GM21423 (cell line): ENCODE data around the gene HIGD1A.
"Not testable (repeated sequence)": the region's sequence is repeated elsewhere in the genome, so short reads cannot be mapped to it uniquely, and the experiment has no call there.

Source experiments
- ATAC-seq: cut with Tn5 transposase; IDR thresholded peaks from one replicate; pipeline ENCODE4 v1.9.1; 2021; ENCODE audit warnings: mild to moderate bottlenecking, moderate library complexity; ENCODE audit not compliant: unreplicated experiment

HIGD1A gene

DNA sequence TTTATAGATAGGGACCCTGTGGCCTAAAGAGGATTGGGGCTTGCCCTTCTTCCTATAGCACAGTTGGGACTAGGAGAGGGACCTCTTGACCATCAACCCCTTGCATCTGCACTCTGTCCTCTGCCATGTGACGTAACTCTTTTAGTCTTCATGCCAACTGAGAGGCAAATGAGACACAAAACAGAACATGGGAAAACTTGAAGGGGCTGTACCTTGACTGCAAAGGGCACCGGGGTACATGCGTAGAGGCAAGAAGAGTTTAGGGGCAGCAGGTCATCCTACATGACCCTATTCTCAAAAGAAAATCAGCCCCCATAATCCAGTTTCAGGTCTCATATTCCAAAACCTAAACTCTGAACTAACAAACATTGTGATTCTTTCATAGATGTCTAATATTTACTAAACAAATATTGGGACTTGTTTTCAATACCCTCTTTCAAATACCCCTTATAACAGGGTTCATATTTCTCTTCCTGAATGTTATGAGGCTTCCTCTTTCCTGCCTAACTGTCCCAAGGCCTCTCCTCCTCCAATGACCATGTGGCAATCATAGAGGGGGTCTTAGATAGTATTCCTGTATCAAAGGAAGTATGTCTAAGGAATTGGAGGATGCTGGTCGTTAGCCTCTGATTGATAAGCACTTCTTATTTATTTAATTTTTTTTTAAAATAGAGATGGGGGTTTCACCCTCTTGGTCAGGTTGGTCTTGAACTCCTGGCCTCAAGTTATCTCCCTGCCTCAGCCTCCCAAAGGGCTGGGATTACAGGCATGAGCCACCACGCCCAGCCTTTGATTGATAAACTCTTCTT, 25.5 kb upstream of the HIGD1A start:
- no peak for ATAC-seq

DNA sequence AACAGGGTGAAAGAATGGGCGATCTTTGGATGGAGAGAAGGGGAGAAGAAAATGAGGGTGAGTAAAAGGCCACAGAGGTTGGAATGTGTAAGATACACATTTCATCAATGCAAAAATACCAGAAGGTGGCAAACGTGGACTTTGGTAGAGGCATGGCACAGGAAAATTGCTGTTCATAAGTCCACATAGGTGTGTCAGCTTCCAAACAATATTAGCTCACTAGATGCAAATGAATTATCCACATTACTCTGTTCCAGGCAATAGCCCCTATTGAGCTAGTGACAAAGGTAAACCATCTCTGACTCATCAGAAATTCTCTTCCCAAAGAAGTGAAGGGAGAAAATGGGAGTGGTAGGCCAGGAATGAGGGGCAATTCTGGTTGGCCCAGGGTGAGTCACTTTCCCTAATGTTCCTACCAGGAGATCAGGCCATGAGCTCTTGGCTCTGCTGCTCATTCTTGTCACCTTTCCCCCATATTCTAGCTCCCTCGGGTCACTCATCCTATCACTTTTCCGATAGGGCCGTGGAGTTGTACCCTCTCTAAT, 24.9 kb upstream of the HIGD1A start:
- ATAC-seq, result no peak

DNA sequence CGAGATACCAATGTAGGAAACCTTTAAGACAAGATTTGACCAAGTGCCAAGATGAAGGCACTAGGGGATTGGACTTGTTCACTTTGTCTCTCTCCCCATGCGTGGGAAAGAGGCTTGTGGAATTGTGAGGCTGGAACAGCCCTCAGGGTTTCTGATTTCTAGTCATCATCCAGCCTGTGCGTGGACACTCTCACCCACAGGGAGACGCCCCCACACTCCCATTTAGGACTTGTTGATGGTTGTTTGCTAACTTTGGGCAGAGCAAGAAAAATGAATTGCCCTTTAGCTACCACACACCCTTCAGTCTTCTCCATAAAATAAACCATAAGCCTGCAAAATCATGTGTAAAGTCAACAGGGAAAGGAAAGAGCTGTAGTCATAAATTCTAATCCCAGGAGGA, 23.4 kb upstream of the HIGD1A start:
- ATAC-seq, result no peak

GRCh38 chr3:42827023-42827422, 22.7 kb upstream of the HIGD1A start:
- no peak for ATAC-seq

DNA sequence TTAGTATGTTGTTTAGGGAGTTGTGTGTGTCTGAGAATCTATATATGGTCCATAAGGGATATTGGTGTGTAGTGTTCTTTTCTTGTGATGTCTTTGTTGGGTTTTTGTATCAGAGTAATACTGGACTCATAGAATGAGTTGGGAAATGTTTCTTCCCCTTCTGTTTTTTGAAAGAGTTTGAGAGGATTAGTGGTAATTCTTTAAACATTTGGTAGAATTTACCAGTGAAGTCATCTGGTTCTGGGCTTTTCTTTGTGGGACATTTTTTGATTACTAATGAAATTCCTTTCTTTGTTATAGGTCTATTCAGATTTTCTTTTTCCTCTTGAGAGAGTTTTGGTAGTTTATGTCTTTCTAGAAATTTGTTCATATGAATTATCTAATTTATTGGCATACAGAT, 21.9 kb upstream of the HIGD1A start:
- no peak for ATAC-seq

DNA sequence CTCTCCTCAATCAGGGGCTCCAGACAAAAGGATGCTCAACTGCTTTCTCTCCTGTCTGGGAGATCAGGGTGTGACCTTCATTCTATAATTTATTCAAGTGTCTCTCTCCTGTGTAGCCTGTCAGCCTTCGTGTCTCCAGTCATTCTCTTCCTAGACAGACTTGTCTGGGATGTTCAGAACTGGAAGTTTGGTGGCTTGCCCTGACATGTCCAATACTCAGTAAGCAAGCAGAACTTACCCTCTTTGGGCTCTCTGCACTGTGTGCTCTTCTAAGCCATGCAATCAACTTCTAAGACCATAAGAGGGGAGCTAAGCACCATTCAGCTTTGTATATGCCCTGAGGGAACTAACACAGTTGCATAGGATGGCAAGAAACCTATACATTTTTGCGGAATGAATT, 19.1 kb upstream of the HIGD1A start:
- no peak for ATAC-seq

- ATAC-seq, result no peak
Measured at GRCh38 chr3:42822828-42823227, 18.5 kb upstream of the HIGD1A start.

DNA sequence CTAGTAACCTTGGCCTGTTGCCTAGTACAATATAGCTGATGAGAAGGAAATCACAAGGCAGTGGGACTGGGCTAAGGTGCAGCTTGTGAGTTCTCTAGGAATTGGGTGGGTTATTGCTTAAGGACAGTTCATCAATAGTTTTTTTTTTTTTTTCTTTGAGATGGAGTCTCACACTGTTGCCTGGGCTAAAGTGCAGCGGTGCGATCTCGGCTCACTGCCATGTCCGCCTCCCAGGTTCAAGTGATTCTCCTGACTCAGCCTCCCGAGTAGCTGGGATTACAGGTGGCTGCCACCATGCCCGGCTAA, 16.4 kb upstream of the HIGD1A start:
- no peak for ATAC-seq

DNA sequence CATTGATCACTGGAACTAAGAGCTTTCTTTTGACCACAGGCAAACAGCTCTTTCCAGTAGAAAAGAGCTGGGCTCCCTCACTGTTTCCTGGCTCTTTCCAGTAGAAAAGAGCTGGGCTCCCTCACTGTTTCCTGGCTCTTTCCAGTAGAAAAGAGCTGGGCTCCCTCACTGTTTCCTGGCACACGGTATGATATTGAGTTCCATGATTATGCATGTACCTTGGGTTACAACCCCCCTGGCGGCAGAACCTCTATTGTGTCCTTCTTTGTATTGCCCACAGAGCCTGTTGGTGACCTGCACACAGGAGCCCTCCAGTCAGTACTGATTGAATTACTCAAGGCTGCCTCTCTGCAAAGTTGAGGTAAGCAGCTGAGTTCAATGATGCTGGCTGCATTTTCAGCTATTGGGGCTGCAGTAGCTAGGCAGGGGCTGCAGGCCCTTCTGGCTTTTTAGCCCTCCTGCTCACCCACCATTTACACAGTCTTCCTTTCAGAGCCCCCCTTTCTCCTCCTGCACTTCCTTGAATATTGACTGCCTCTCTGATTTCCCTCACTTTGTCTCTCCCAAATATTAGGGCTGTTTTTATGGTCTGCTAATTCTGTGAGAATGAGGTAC, 15.2 kb upstream of the HIGD1A start:
- no peak for ATAC-seq

GRCh38 chr3:42815826-42816225, 11.5 kb upstream of the HIGD1A start:
- ATAC-seq, result no peak

DNA sequence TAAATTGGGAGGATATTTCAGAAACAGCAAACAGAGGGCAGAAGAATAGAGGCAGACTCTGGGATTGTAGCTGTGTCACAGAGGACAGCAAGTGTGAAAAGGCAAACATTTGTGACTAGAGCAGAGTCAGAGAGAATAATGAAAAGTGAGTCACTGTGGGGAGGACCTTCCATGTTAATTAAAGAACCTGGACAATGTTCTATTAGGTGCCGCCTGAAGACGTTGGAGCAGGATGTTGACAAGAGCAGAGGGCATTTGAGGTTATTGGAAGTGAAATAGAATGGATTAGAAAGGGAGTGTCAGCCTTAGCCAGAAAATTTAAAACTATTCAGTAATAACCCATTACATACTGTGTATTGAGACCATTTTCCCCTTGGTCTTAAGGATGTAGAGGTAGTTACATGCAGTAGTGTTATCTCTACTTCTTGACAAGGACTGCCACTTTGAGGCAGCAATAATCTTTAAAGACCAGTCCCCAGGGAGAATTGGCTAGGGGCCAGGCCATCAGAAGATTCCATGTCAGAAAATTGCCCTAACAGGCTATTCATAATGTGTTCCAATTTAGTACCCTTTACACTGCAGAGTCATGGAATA, 10.7 kb upstream of the HIGD1A start:
- ATAC-seq, result no peak

- ATAC-seq, result no peak
Measured at GRCh38 chr3:42814246-42814645, 10.0 kb upstream of the HIGD1A start.

DNA sequence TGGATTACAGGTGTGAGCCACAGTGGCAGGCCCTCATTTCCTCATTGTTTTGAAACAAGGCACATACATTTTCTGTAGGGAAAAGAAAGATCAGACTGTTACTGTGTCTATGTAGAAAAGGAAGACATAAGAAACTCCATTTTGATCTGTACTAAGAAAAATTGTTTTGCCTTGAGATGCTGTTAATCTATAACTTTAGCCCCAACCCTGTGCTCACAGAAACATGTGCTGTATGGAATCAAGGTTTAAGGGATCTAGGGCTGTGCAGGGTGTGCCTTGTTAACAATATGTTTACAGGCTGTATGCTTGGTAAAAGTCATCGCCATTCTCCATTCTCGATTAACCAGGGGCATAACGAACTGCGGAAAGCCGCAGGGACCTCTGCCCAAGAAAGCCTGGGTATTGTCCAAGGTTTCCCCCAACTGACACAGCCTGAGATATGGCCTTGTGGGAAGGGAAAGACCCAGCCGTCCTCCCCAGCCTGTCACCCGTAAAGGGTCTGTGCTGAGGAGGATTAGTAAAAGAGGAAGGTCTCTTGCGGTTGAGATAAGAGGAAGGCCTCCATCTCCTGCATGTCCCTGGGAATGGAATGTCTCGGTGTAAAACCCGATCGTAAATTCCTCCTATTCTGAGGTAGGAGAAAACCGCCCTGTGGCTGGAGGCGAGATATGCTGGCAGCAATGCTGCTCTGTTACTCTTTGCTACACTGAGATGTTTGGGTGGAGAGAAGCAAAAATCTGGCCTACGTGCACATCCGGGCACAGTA, 7.0 kb upstream of the HIGD1A start:
- not testable (repeated sequence) for ATAC-seq

- not testable (repeated sequence) for ATAC-seq
Measured at GRCh38 chr3:42810706-42811105, 6.4 kb upstream of the HIGD1A start.

DNA sequence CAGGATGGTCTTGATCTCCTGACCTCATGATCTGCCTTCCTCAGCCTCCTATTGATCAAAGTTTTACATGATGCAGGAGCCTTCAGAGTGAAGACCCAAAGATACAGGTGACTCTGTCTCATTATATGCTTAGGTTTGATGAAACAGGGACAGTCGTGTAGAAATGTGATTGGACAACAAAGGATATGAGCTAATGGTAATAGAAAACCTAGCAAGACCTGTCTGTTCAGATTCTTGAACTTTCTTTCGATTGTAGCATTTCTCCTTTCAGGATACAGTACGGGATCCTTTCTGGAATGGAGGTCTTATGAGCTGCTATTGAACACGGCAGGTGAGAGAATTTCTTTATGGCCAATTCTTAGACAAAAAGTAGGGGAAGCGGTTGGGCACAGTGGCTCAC, 4.9 kb upstream of the HIGD1A start, which contains the start of gene ACKR2:
ACKR2 (plus strand) TSS at position 244 of the 400 bp plus-strand sequence. CDS start 55,058 bp downstream, outside the sequence.
- ATAC-seq, result no peak

- no peak for ATAC-seq
Measured at GRCh38 chr3:42807929-42808328, 3.6 kb upstream of the HIGD1A start.

DNA sequence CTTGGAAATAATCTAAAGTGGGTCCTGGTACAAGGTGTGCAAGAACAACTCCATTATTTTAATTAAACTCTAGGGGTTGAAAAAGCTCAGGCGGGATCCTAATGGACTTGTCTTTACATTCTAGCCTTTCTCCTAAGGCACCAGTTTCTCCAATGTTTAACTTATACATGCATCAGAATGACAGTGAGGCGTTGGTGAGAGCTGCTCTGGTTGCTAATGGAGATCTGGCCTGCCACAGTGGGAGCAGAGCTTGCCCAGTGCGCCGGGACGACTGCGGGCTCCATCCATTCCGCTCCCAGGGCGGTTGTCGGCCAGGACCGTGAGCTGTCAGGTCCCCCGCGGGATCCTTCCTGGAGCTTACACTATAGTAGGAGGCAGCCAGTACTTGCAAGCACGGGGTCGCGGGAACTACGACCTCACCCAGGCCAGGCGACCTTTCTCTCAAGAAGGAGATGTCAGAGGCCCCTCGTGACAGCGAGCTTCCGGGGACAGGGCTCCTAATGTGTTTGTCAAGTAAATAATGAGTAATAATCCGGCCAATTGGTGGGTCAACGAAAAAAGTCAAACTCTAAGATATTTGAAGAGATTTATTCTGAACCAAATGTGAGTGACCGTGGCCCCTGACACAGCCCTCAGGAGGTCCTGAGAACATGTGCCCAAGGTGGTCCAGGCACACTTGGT, 991 bp upstream of the HIGD1A start:
- no peak for ATAC-seq

DNA sequence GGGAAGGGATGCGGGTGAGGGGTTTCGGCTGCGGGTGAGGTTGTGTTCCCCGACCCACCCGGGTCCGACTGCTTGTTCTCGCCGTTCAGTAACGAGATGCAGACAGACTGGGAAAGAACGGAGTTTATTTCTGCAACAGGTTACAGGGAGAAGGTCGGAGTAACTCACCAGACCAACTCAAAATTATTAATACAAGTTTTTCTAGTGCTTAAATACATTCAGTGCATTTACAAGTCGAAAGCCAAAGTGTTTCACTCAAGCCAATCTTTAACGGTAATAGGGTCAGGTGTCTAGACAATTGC, 492 bp upstream of the HIGD1A start:
- peak; percentile 19 for ATAC-seq

- peak; percentile 22 for ATAC-seq
Measured at GRCh38 chr3:42803414-42804105, 730 bp downstream of the HIGD1A start.

DNA sequence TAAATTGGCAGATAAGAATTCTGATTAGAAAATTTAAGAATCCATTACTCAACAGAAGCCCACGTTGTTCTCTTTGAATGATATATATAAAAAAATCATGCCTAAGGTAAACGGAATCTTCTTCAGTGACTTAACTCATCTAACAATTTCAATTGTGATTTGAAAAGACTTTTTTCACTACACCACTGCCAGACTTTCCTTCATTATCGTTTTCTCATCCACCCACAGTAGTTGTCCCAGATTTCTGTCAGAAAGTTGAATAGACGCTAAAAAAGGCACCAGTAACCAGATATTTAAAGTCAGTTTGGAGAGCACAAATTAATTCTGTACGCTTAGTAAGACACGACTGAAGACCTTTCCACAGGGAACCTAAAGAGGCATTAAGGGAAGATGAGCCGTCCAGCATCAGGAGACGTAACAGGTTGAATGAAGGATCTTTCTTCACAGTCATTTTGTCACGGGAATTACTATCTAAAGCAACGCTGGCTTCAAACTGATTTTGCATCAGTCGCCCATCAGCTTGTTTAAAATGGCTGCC, 1.3 kb downstream of the HIGD1A start:
- no peak for ATAC-seq
